Inflammatory macrophage treated with lipopolysaccharide for 4 hours (primary cell): Measurements from ENCODE around the gene LOC128125822.
"Not testable (repeated sequence)": the region's sequence is repeated elsewhere in the genome, so short reads cannot be mapped to it uniquely, and the experiment has no call there.

Experiments
- DNase-seq: peaks from one replicate; pipeline ENCODE4 v3.0.0-alpha.2; 2020

The LOC128125822 gene

GRCh38 chr6:63572044-63572746 lies at the start of gene LOC128125822, which contains the start of gene PTP4A1:
LOC128125822 (plus strand) TSS chr6:63572480.
PTP4A1 (plus strand) TSS chr6:63572480; CDS start chr6:63576881, 4,401 bp downstream.
- DNase-seq: peak; percentile 98

GRCh38 chr6:63522911-63523287 lies 49.4 kb upstream of the LOC128125822 start:
- not testable (repeated sequence) for DNase-seq

- no peak for DNase-seq
Observed at GRCh38 chr6:63523630-63524029, 48.6 kb upstream of the LOC128125822 start.

GRCh38 chr6:63525186-63525878 lies 46.9 kb upstream of the LOC128125822 start:
- no peak for DNase-seq

GRCh38 chr6:63526931-63527330 lies 45.3 kb upstream of the LOC128125822 start:
- no peak for DNase-seq

GRCh38 chr6:63527658-63528514 lies 44.4 kb upstream of the LOC128125822 start:
- DNase-seq: no peak

- no peak for DNase-seq
Observed at GRCh38 chr6:63529498-63529897, 42.8 kb upstream of the LOC128125822 start.

- DNase-seq: no peak
Observed at GRCh38 chr6:63530182-63530581, 42.1 kb upstream of the LOC128125822 start.

GRCh38 chr6:63530991-63531390 lies 41.3 kb upstream of the LOC128125822 start:
- DNase-seq: no peak

- DNase-seq: no peak
Observed at GRCh38 chr6:63533026-63533425, 39.3 kb upstream of the LOC128125822 start.

- no peak for DNase-seq
Observed at GRCh38 chr6:63533952-63534351, 38.3 kb upstream of the LOC128125822 start.

GRCh38 chr6:63537201-63537958 lies 34.9 kb upstream of the LOC128125822 start:
- no peak for DNase-seq

- DNase-seq: no peak
Observed at GRCh38 chr6:63537959-63538300, 34.4 kb upstream of the LOC128125822 start.

- DNase-seq: no peak
Observed at GRCh38 chr6:63538550-63538949, 33.7 kb upstream of the LOC128125822 start.

- no peak for DNase-seq
Observed at GRCh38 chr6:63543001-63543400, 29.3 kb upstream of the LOC128125822 start.

- DNase-seq: no peak
Observed at GRCh38 chr6:63543982-63544381, 28.3 kb upstream of the LOC128125822 start.

GRCh38 chr6:63546236-63546635 lies 26.0 kb upstream of the LOC128125822 start:
- no peak for DNase-seq

- DNase-seq: no peak
Observed at GRCh38 chr6:63546697-63547096, 25.6 kb upstream of the LOC128125822 start.

- DNase-seq: no peak
Observed at GRCh38 chr6:63549076-63549475, 23.2 kb upstream of the LOC128125822 start.

GRCh38 chr6:63553208-63553607 lies 19.1 kb upstream of the LOC128125822 start:
- no peak for DNase-seq

GRCh38 chr6:63553900-63554299 lies 18.4 kb upstream of the LOC128125822 start:
- no peak for DNase-seq

GRCh38 chr6:63554782-63555181 lies 17.5 kb upstream of the LOC128125822 start:
- DNase-seq: no peak

GRCh38 chr6:63556369-63556768 lies 15.9 kb upstream of the LOC128125822 start:
- no peak for DNase-seq
